HG03060 (cell line): ENCODE measurements around the gene ERFL.

Source experiments
- ATAC-seq: cut with Tn5 transposase; IDR thresholded peaks from one replicate; pipeline ENCODE4 v1.9.1; 2021; ENCODE audit warnings: low read depth, moderate number of reproducible peaks; ENCODE audit not compliant: unreplicated experiment

ERFL gene

DNA sequence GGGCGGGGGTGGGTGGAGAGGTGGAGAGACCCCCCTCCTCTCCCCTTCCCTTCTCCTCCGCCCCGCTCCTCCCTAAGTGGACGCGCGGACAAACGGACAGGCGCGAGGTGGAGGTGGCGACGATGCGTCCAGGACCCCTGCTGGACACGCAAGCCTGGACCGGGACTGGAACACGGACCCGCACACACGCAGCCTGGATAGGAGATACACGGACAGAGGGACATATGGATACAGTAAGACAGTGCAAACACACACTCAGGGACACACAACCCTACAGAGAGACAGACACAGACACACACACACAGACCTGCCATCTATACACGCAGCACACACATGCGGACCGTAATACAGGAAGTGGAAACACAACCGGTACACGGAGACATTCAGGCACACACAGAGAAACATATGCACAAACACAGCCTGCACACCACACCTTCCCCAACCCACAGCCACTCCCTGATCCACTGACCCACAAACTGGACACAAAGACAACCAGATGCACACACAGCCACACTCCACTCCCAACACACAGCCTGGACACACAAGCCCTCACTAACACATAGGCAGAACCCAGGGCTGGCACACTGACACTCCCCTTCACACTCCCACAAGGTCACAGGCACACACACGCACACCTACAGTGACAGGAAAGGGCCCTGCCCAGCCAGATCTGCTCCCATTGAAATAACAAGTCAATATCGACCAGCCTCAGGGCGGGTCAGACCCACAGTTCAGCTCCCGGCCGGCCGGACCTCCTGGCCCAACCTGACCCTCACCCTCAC, 696 bp upstream of the ERFL start:
- ATAC-seq, result no peak

DNA sequence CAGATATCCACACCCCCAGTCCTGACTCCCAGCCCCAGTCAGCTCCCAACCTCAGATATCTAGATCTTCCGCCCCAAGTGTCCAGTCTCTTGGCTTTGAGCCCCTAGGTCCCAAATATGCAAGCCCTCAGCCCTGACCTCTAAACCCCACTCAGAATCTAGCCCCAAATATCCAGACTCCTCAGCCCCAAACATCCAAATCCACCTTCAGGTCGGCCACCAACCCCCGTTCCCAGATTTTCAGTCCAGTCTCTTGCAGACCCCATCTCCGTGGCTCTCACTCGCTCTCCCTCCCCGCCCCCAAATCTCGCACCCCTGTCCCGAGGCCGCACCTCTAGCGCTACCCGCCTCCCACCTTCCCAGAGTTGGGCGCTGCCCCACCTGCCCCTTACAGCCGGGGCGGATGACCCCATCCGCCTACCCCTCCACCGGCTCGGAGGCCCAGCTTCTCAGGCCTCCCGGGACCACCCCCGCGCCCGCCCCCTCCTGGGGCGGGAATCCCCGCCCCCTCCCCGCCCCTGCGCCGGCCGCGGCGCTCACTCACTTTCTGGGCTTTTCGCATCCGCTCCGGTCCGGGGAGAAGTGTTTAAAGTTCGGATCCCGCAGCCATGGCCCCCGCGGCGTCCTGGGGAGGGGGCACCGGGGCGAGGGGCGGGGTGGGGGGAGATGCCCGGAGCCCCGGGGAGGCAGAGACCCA, 604 bp downstream of the ERFL start:
- ATAC-seq, result no peak

DNA sequence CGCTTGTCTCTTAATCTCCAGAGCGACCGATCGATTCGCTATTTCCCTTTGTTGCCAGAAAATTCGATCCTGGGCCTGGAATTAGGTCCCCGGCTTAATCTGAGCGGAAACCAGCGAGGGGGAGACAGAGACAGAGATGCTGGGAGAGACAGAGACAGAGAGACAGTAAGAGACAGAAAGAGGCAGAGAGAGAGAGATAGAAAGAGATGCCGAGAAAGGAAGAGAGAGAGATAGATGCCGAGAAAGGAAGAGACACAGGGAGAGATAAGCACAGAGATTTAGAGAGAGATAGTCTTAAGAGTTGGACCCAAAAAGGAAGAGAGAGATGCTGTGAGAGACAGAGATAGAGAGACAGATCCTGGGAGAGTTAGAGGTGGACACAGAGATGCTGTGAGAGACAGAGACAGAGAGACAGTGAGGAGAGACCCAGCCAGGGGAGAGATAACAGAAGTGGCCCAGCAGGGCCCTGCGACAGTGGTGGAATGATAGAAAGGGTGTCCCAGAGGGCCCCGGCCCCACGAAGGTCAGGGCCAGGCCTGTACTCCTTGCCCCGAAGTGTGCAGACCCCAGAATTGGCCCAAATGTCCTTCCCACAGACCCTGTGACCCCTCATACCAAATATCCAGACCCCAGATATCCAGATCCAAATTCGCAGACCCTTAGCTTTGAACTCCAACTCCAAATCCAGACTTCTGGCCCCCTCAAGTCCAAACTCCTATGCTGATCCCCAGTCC, 1.3 kb downstream of the ERFL start:
- no peak for ATAC-seq

DNA sequence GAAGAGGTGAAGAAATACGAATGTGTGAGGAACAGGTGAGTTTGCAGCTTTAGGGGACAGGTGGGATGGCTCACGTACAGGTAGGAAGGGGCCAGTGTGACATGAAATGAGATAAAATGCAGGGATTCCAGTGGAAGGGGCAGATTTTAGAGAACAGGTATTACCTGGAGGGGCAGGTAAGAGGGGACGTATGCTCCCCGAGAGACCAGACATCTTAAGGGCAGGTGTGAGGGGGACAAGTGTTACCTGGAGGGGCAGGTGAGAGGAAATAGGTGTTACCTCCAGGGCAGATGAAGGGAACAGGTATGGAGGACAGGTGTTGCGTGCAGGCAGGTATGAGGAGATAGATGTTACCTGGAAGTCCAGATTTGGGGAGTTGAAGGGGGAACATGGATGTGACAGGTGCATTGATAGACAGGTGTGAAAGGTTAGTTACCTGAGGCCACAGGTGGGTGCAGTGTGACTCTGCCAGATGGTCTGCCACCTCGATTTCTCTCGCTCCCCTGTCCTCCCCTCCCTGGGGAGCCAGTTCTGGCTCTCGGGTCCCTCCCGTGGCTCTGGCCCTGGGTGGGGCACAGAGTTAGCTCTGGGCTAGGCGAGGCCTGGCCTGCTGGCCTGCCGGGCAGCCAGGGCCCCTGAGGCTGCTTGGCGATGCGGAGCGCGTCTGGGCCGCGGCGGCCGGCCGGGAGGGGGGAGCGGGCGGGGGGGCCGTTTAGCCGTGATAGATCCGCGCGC, 2.1 kb downstream of the ERFL start:
- no peak for ATAC-seq

DNA sequence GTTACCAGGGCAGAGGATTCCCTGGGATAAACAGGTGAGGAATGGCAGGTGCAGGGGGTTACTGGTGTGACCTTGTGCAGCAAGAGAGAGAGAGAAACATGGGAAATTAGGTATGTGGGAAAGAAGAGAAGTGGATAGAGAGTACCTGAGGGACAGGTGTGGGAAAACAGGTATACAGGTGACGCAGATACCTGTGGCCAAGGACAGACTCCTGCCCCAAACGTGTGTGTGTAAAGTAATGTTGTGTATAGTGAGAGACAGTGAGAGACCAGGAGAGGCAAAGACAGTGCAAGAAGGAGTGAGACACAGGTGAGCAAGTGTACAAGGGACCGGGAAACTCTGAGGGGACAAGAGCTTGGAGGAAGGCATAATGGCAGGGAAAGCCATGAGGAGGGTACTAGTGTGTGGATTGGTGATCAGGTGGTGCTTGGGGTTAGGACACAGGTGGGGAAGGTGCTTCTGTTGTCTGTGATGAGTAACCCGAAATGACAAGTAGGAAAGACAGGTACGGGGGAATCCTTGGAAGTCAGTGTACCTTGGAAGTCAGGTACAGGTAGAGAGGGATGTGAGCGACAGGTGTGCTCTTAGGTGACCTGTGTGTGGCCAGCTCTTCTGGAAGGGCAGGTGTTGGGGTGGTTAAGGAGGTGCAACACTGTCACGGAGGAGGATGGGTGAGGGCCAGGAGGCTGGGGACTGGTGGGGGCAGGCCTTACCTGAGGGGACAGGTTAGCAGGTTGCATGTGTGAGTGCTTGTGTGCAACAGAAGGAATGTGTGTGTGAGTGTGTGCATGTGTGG, 2.8 kb downstream of the ERFL start:
- ATAC-seq, result no peak

DNA sequence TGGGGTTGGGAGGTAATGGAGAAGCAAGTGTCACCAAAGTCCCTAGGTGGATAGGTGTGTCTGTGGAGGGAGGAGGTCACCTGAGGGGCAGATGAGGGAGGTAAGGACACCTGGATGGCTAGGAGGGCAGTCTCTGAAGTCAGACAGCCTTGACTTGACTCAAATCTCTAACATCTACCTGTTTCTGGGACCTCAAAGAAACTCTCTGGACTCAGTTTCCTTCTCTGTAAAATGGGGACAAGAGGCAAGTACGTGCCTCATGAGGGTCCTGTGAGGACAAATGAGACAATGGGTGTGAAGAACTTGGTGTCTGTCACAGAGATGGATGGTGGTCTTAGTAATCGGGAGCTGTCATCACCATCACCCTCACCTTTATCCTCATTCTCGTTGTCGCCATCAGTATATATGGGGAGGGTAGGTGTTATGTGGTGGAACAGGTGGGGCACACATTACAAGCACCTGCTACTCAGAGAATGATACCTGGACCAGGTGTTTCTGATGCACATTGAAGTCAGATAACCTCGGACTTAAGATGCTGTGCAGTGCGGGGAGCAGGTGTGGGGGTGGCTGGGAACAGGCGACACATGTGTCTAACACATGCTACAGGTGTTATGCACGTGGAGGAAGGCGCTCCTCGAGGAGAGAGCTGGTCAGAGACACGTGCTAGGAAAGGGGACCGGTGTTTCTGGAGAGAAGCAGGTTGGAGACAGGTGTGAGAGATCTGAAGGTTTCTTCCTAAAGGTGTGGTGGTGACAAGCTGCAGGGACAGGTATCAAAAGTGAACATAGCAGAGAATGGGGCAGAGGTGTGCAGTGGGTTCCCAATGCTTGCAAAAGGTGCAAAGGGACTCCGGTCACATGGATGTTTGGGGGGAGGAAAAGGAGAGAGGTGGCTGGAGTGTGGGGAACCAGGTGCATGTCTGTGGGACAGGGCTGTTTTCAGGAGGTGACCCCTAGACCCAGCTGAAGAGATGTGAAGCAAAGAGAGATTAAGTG, 3.8 kb downstream of the ERFL start:
- no peak for ATAC-seq

DNA sequence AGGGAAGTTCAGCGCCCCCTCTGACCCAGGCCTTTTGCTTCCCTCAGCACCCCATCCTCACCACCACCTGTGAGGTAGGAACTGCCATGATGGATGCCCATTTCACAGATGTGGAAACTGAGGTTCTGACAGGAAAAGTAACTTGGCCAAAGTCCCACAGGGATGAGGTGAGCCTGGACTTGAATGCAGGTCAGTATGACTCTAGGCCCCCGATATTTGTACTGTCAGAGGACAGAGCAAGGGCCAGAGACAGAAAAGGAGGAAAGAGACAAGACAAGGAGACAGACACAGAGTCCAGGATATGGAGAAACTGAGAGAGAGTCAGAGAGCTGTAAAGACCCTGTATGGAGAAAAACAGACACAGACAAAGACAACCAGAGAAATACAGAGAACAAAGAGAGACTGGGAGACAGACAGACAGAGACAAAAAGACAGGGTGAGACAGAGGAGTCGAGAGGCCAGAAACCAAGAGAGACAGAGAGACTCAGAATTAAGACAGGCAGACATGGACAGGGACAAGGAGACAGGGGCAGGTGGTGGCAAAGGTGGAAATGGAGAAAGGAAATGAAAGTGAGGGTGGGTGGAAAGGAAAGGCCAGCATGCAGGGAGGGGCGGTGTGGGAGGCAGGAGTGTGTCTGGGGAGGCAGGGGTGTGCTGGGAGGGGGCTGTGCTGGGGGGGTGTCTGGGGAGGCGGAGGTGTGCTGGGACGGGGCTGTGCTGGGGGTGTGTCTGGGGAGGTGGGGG, 5.0 kb downstream of the ERFL start:
- ATAC-seq, result no peak

DNA sequence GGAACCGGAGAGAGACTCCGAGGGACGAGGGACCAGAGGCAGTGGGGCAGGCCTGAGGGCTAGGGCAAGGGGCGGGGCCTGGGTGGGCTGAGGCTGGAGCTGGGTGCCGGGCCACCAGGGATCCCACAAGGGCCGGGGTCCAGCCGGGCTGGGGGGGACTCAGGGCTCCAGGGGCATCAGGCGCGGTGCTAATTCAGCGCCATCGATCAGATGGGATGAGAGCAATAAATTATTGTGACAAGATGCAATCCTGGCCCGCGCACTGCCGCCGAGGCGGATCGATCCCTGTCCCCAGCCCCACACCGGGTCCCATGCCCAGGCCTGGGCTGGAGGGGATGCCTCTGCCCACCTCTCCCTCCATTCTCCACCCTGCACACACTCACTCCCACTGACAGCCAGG, 5.7 kb downstream of the ERFL start:
- ATAC-seq, result no peak

DNA sequence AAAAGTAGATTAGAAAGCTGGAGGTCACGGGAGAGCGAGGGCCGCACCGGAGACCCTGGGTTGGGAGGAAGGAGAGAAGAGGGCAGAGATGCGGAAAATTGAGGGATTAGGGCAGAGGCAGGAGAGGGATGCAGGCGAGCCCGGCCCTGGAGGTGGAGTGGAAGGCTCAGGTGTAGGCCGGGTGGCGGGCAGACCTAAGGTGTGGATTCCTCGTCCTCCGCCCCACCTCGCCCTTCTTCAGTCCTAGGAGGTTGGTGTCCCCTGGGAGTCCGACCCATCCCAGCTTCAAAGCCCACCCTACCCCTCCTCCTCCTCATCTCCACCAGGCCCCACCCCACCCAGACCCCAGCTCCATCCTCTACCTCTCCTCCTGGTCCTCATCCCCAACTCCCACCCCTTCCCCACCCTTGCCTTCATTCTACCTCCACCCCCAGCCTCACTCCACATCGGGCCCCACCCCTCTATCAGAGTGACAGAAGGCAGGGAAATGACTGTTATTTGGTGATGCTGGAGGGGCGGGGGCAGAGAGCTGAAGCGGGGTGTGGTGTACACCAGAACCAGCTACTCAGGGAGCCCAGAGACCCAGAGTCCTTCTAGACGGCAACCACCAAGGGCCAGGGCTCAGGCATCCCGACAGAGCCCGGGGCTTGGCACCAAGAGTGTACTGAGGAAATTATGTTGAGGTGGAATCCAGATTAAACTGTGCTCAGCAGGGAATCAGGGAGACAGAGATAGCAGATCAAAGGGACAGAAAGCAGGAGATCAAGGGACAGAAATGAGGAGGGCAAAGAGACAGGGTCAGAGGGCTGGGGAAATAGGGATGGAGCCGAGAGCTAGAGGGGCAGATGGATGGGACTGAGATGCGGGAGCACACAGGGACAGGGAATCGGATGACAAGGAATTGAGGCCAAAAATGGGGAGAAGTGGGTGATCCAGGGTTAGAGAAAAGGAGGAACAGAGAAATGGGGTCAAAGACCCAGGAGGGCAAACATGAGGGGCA, 6.4 kb downstream of the ERFL start:
- ATAC-seq, result no peak

DNA sequence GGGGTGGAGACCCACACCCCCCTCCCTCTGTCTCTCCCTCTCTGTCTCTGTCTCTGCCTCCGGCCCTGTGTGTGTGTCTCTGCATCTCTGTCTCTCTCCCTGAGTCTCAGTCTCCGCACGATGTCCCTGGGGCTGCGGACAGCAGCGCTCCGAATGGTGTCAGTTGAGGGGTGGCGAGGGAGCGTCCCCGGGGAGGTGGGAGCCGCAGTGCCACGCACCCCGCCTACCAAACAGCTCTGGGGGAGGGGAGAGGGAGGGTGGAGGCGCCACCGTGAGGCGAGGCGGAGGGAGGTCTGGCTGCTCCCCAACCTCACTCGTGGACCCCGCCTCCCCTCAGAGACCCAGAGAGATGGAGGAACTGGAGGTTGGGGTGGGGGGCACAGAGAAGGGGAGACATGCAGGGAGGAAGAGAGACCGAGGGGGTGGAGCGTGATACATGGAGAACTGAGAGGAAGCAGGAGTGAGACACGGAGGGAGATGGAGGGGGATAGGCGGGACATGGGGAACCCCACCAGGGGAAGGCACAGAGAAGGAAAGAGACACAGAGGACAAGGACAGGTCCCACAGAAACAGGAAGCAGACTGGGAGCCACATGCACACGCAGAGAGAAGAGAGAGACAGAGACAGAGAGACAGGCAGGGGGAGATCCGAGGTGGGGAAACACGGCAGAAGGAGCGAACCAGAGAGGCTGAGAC, 7.2 kb downstream of the ERFL start:
- ATAC-seq, result no peak

DNA sequence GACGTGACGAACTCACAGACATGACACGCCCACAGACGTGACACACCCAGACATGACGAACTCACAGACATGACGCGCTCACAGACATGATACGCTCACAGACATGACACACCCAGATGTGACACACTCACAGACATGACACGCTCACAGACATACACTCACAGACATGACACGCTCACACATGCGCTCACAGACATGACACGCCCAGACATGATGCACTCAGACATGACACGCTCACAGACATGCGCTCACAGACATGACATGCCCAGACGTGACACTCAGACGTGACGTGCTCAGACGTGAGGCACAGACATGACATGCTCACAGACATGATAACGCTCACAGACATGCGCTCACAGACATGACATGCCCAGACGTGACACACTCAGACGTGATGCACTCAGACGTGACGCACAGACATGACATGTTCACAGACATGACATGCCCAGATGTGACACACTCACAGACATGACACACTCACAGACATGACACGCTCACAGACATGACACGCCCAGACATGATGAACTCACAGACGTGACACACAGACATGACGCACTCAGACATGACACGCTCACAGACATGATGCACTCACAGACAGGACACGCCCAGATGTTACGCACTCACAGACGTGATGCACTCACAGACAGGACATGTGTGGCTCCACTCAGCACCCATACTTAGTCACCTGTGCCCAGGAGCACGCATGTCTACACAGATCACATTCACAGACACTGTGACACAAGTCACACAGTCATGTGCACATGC, 8.1 kb downstream of the ERFL start:
- ATAC-seq, result no peak

DNA sequence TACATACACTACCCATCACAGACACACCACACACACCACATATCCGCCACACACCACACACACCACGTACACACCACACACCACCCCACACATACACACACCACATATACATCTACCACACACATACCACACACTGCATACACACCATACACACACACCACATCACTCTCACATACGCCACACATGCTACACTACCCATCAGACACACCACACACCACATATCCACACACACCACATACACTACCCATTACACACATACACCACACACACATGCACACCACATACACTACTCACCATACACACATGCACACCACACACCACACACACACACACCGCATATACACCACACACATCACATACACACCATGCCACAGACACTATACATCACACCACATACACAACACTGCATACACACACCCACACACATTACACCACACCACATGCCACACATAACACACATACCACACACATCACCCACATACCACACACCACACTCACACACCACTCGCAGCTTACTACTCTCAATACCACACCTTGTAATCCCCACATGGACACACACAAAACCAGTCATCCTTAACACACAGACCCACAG, 9.5 kb downstream of the ERFL start:
- ATAC-seq, result no peak

DNA sequence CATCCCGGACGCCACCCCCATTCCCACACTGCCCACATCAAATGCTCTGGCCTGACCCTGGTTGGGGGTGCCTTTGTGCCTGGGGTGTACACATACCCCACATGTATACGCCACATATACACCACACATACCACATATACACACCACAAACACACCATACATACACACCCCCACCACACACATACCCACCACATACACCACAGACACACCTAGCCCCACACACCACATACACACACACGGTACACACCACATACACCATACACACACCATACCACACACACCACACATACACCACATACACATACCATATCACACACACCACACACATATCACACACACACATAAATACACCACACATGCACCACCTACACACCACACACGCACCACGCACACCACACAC, 10.2 kb downstream of the ERFL start:
- ATAC-seq, result no peak

DNA sequence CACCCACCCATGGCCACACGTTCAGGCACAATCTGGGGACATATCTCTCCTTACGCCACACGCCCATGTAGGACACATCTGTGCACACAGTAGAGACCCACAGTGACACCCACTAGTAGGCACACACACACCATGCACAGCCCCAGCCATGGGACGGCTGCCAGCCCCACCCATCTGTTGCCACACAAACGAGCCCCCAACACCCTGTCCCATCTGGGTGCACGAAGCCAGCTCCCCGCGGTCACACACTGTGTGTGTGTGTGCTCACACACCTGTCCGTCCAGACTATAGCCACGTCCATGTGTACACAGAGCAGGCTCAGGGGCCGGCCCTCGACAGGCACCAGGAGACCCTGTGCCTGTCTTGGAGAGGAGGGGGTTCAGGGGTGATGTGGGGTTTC, 10.6 kb downstream of the ERFL start:
- no peak for ATAC-seq

DNA sequence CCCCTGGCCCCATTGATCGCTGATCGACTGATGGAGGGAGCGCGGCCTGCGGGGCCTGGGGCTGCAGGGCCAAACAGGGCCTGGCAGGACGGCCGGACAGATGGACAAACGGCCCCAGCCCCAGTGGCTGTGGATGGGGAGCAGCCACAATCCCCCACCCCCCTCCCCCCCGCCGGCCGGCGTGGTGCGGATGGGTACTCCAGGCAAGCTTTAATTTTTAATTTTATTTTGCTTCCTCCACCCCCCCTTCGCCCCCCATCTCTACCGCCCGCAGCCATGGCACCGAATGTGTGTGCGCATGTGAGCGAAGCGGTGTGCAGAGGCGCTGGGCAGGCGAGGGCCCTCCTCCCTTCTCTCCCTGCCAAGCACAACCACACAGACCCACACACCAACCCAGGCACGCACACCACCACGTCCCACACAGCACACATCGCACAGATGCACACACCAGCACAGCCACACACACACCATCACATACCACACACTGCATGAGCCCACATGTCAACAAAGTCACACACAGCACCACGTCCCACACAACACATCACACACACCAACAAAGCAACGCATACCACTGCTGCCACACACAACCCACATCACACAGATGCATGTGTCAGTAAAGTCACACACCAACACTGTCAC, 12.4 kb downstream of the ERFL start:
- ATAC-seq, result no peak
